H1 (cell line): ENCODE data around the gene MGMT. TPM values are rescaled to one million over a fixed set of nuclear protein-coding genes. Genes with fewer than 3 reads are reported as not detected.

Experiments
- CTCF ChIA-PET: fragments of 300-600 bp; sonication (Branson Sonifier 250); formaldehyde crosslinking; loops from one replicate; lab custom pipeline; 2021; ENCODE audit not compliant: partially characterized antibody; lab: Charles Lee
- POLR2A ChIA-PET: fragments of 300-600 bp; sonication (Branson Sonifier 250); formaldehyde crosslinking; loops from one replicate; lab custom pipeline; 2021; ENCODE audit warnings: inconsistent platforms; ENCODE audit not compliant: partially characterized antibody; lab: Charles Lee
- DNase-seq, 2 experiments: peaks; one replicate each; pipeline versions ENCODE4 v3.0.0 to v3.0.0-alpha.2; 2010 to 2022; ENCODE audit warnings: low spot score in 2 of 2, low read depth in 1 of 2, mixed read lengths in 1 of 2
- FAIRE-seq: peaks from 2 replicates; lab custom pipeline; 2011; peaks lifted over from hg19 to GRCh38; lab: Jason Lieb, UNC
- H2AFZ ChIP-seq: 2 replicates; pipeline ENCODE4 v1.8.1; 2012; ENCODE audit warnings: low read length, inconsistent platforms
- H2AK5ac ChIP-seq: 2 replicates; pipeline ENCODE4 v1.6.1; 2013; ENCODE audit warnings: low read depth, low read length
- H2BK120ac ChIP-seq: replicated peaks from 2 replicates; pipeline ENCODE3; 2013; ENCODE audit warnings: low read depth, low read length, inconsistent platforms
- H2BK12ac ChIP-seq: 2 replicates; pipeline ENCODE4 v1.6.1; 2013; ENCODE audit warnings: low read depth, low read length
- H2BK15ac ChIP-seq: 2 replicates; pipeline ENCODE4 v1.6.1; 2013; ENCODE audit warnings: low read length
- H2BK20ac ChIP-seq: 2 replicates; pipeline ENCODE4 v1.6.1; 2013; ENCODE audit warnings: low read length
- H2BK5ac ChIP-seq: 2 replicates; pipeline ENCODE4 v1.6.1; 2013; ENCODE audit warnings: low read depth, low read length
- H3K14ac ChIP-seq: 2 replicates; pipeline ENCODE4 v1.6.1; 2013; ENCODE audit warnings: inconsistent platforms; ENCODE audit not compliant: insufficient read length
- H3K18ac ChIP-seq: 2 replicates; pipeline ENCODE4 v1.6.1; 2013; ENCODE audit warnings: low read length; ENCODE audit errors: extremely low read depth
- H3K23ac ChIP-seq: 2 replicates; pipeline ENCODE4 v1.6.1; 2013; ENCODE audit warnings: inconsistent platforms; ENCODE audit not compliant: insufficient read length
- H3K23me2 ChIP-seq: 2 replicates; pipeline ENCODE4 v1.6.1; 2013; ENCODE audit warnings: low read depth, low read length
- H3K27ac ChIP-seq: 2 replicates; pipeline ENCODE4 v1.6.1; 2011; ENCODE audit warnings: low read depth, low read length, inconsistent platforms
- H3K27me3 ChIP-seq, 4 experiments: replicated peaks in 1 of 4; 1 replicate in 1 of 4; 2 replicates in 3 of 4; pipeline versions ENCODE4 v1.6.1 to v1.8.1; 2011 to 2013; ENCODE audit warnings: low read length in 3 of 4, mild to moderate bottlenecking in 3 of 4, inconsistent platforms in 2 of 4, mixed read lengths in 2 of 4, moderate library complexity in 1 of 4; ENCODE audit not compliant: control insufficient read depth in 3 of 4, insufficient read depth in 3 of 4; ENCODE audit errors: extremely low read depth in 1 of 4
- H3K36me3 ChIP-seq, 4 experiments: 2 replicates each; pipeline versions ENCODE4 v1.6.1 to v1.8.1; 2011 to 2013; ENCODE audit warnings: mild to moderate bottlenecking in 4 of 4, low read length in 3 of 4, moderate library complexity in 2 of 4, control low read depth in 1 of 4, inconsistent platforms in 1 of 4; ENCODE audit not compliant: insufficient read depth in 4 of 4, control insufficient read depth in 2 of 4
- H3K4ac ChIP-seq: replicated peaks from 2 replicates; pipeline ENCODE3; 2013; ENCODE audit warnings: low read length, low read depth, mixed read lengths, inconsistent platforms; ENCODE audit not compliant: insufficient read length
- H3K4me1 ChIP-seq, 4 experiments: replicated peaks in 1 of 4; 1 replicate in 1 of 4; 2 replicates in 3 of 4; pipeline versions ENCODE4 v1.6.1 to v1.8.1; 2011 to 2013; ENCODE audit warnings: low read length in 3 of 4, inconsistent platforms in 2 of 4, mixed read lengths in 1 of 4; ENCODE audit not compliant: insufficient read depth in 4 of 4, control insufficient read depth in 3 of 4
- H3K4me2 ChIP-seq, 2 experiments: 2 replicates each; pipeline versions ENCODE4 v1.6.1 to v1.8.1; 2011 to 2013; ENCODE audit warnings: low read depth in 2 of 2, low read length in 2 of 2, control low read depth in 1 of 2, inconsistent platforms in 1 of 2, mild to moderate bottlenecking in 1 of 2; ENCODE audit not compliant: insufficient read depth in 1 of 2
- H3K4me3 ChIP-seq, 4 experiments: fragments of 200-600, 300-600 bp in 1 of 4; sonication (generic), shearing (Covaris generic), sonication (Bioruptor Twin) in 1 of 4; 2 replicates each; pipeline versions ENCODE4 v1.5.1 to v1.8.1; 2011 to 2016; ENCODE audit warnings: low read length in 4 of 4, low read depth in 3 of 4, control low read depth in 2 of 4, inconsistent platforms in 2 of 4, mild to moderate bottlenecking in 2 of 4, mixed read lengths in 1 of 4, moderate library complexity in 1 of 4; ENCODE audit not compliant: insufficient read depth in 2 of 4; ENCODE audit errors: extremely low read depth in 1 of 4
- H3K56ac ChIP-seq: replicated peaks from 2 replicates; pipeline ENCODE3; 2013; ENCODE audit warnings: low read depth, mild to moderate bottlenecking, mixed read lengths, low read length, inconsistent platforms; ENCODE audit not compliant: insufficient read length
- H3K79me1 ChIP-seq: 2 replicates; pipeline ENCODE4 v1.6.1; 2013; ENCODE audit warnings: low read depth, low read length, control low read depth
- H3K79me2 ChIP-seq, 2 experiments: 2 replicates each; pipeline versions ENCODE4 v1.6.1 to v1.8.1; 2012 to 2013; ENCODE audit warnings: low read length in 2 of 2, mild to moderate bottlenecking in 2 of 2, inconsistent platforms in 1 of 2; ENCODE audit not compliant: insufficient read depth in 2 of 2, control insufficient read depth in 1 of 2
- H3K9ac ChIP-seq, 4 experiments: replicated peaks in 1 of 4; 1 replicate in 1 of 4; 2 replicates in 3 of 4; pipeline versions ENCODE4 v1.6.1 to v1.8.1; 2011 to 2013; ENCODE audit warnings: low read depth in 3 of 4, low read length in 3 of 4, control low read depth in 2 of 4, mild to moderate bottlenecking in 2 of 4, moderate library complexity in 2 of 4, inconsistent platforms in 1 of 4; ENCODE audit errors: extremely low read depth in 1 of 4
- H3K9me3 ChIP-seq, 2 experiments: 2 replicates each; pipeline versions ENCODE4 v1.6.1 to v1.8.1; 2012 to 2013; ENCODE audit warnings: mild to moderate bottlenecking in 2 of 2, moderate library complexity in 2 of 2, control low read depth in 1 of 2, inconsistent platforms in 1 of 2, low read depth in 1 of 2, low read length in 1 of 2, mixed read lengths in 1 of 2; ENCODE audit not compliant: insufficient read depth in 2 of 2
- H4K20me1 ChIP-seq, 2 experiments: replicated peaks in 1 of 2; 2 replicates each; pipeline versions ENCODE3 to v1.8.1; 2011 to 2013; ENCODE audit warnings: inconsistent platforms in 2 of 2, low read length in 2 of 2, mild to moderate bottlenecking in 1 of 2; ENCODE audit not compliant: insufficient read depth in 2 of 2, control insufficient read depth in 1 of 2
- H4K5ac ChIP-seq: 2 replicates; pipeline ENCODE4 v1.6.1; 2013; ENCODE audit warnings: low read length, low read depth, mixed read lengths, inconsistent platforms; ENCODE audit not compliant: insufficient read length
- H4K8ac ChIP-seq: 2 replicates; pipeline ENCODE4 v1.8.0; 2013; ENCODE audit warnings: mild to moderate bottlenecking, moderate library complexity, low read length, inconsistent platforms; ENCODE audit not compliant: insufficient read depth; ENCODE audit errors: extremely low read depth
- H4K91ac ChIP-seq: replicated peaks from 2 replicates; pipeline ENCODE3; 2013; ENCODE audit warnings: low read length, mixed read lengths, inconsistent platforms; ENCODE audit not compliant: insufficient read length
- CBX5 ChIP-seq: fragments of 300-800, 300-1000 bp; sonication (generic); IDR thresholded peaks from 2 replicates; pipeline ENCODE4 v1.7.1; 2016; ENCODE audit warnings: antibody characterized with exemption, low read length, low read depth
- CHD1 ChIP-seq: IDR thresholded peaks from 2 replicates; pipeline ENCODE4 v1.6.1; 2012; ENCODE audit warnings: low read depth, low read length, improper control_type of control experiment
- EP300 ChIP-seq, 2 experiments: IDR thresholded peaks; 1 replicate in 1 of 2; 2 replicates in 1 of 2; pipeline ENCODE4 v1.6.1; 2011 to 2012; ENCODE audit warnings: low read depth in 2 of 2, low read length in 2 of 2, mild to moderate bottlenecking in 2 of 2, borderline replicate concordance in 1 of 2, inconsistent platforms in 1 of 2, moderate library complexity in 1 of 2
- FOSL1 ChIP-seq: IDR thresholded peaks from 2 replicates; pipeline ENCODE4 v1.6.1; 2011; ENCODE audit warnings: mild to moderate bottlenecking, low read depth, low read length, moderate library complexity; ENCODE audit not compliant: insufficient read depth
- KDM4A ChIP-seq: IDR thresholded peaks from one replicate; pipeline ENCODE4 v1.7.1; 2012; ENCODE audit warnings: low read depth, mild to moderate bottlenecking, moderate library complexity, low read length, inconsistent platforms; ENCODE audit not compliant: severe bottlenecking
- POLR2A ChIP-seq, 2 experiments: IDR thresholded peaks; 1 replicate in 1 of 2; 2 replicates in 1 of 2; pipeline ENCODE4 v1.6.1; 2011; ENCODE audit warnings: low read depth in 2 of 2, low read length in 2 of 2, mild to moderate bottlenecking in 2 of 2; ENCODE audit errors: control extremely low read depth in 1 of 2
- RBBP5 ChIP-seq: IDR thresholded peaks from 2 replicates; pipeline ENCODE4 v1.7.1; 2012; ENCODE audit warnings: low read depth, mild to moderate bottlenecking, inconsistent platforms, low read length, moderate library complexity, borderline replicate concordance
- SIN3A ChIP-seq, 2 experiments: IDR thresholded peaks in 1 of 2; conservative IDR thresholded peaks in 1 of 2; 2 replicates each; pipeline ENCODE4 v1.6.1; 2011 to 2012; ENCODE audit warnings: low read length in 2 of 2, improper control_type of control experiment in 1 of 2, low read depth in 1 of 2, mild to moderate bottlenecking in 1 of 2
- SP1 ChIP-seq: IDR thresholded peaks from 2 replicates; pipeline ENCODE4 v1.6.1; 2011; ENCODE audit warnings: low read depth, low read length
- TAF7 ChIP-seq: optimal IDR thresholded peaks from 2 replicates; pipeline ENCODE3; 2011; ENCODE audit warnings: low read depth, mild to moderate bottlenecking, inconsistent platforms, low read length, moderate library complexity, borderline replicate concordance
- TCF12 ChIP-seq: IDR thresholded peaks from 2 replicates; pipeline ENCODE4 v1.6.1; 2011; ENCODE audit warnings: low read depth, mild to moderate bottlenecking, low read length
- USF2 ChIP-seq: IDR thresholded peaks from 2 replicates; pipeline ENCODE4 v1.6.1; 2011; ENCODE audit warnings: low read length, improper control_type of control experiment
- YY1 ChIP-seq: IDR thresholded peaks from 2 replicates; pipeline ENCODE4 v1.6.1; 2011; ENCODE audit warnings: low read depth, mild to moderate bottlenecking, low read length
- WGBS, 2 experiments: shearing (Covaris generic) in 1 of 2; methylation state at CpG; one replicate each; pipeline versions ENCODE4 v1.1.6 to v1.1.7; 2013 to 2015; ENCODE audit warnings: low lambda C conversion rate in 2 of 2, mixed read lengths in 2 of 2, inconsistent platforms in 1 of 2, low coverage in 1 of 2, missing lambda C conversion rate in 1 of 2; ENCODE audit not compliant: insufficient replicate concordance in 2 of 2, insufficient coverage in 1 of 2, insufficient read length in 1 of 2; ENCODE audit errors: extremely low coverage in 1 of 2, missing lambda C conversion rate in 1 of 2; 5-methylcytosine and 5-hydroxymethylcytosine counted together
- polyA plus RNA-seq, 7 experiments: library from polyadenylated mRNA; depleted of rRNA in 3 of 7; stranded (reverse) in 5 of 7; unstranded in 2 of 7; fragments of >200 nt in 5 of 7; fragments of 200-250 nt in 2 of 7; gene quantifications; 1 replicate in 5 of 7; 2 replicates in 1 of 7; 4 replicates in 1 of 7; pipeline versions ENCODE4 v1.2.1 to v1.2.3, GENCODE V29; 2011 to 2013; ENCODE audit warnings: missing spikeins in 2 of 7, mixed read lengths in 2 of 7
- total RNA-seq: library from RNA; stranded (reverse); fragmentation: NEBNext Ultra II Directional; extraction: Animal tissue kit (Norgen Biotek cat#: 25700); gene quantifications from 2 replicates; pipeline ENCODE4 v1.2.1, GENCODE V29; 2021

The MGMT gene
- total and polyA plus RNA-seq, 2 of the 8 experiments (the other 6 are each of a cell fraction or from before 2014, with no cell fraction given), result 9.9 to 10.7 TPM

GRCh38 chr10:129570185-129570584, 103.1 kb downstream of the MGMT start:
- H4K20me1 ChIP-seq, result no peaks in the 10 kb centered on the region
- no peak overlapping the region for H3K4me3 ChIP-seq
- H3K4me1 ChIP-seq, result no peaks in the 10 kb centered on the region; a peak in 1 of 7 replicates
- H2BK12ac ChIP-seq, result no peak overlapping the region
- no peak overlapping the region for H4K8ac ChIP-seq
- no peak overlapping the region for H2BK120ac ChIP-seq
- H3K23ac ChIP-seq, result no peak overlapping the region
- no peak overlapping the region for H2BK20ac ChIP-seq
- DNase-seq, result no peak
- H4K5ac ChIP-seq, result no peak overlapping the region
- no peak overlapping the region for H4K91ac ChIP-seq
- ChIA-PET CTCF (interaction anchor here (1.4 kb wide), 1 partner anchor 159 kb away, joined by 3 read pairs; no protein-coding TSS in a partner anchor), POLR2A (no interaction called here)
- no peak for FAIRE-seq
- H2BK15ac ChIP-seq, result no peak overlapping the region
- H3K14ac ChIP-seq, result no peak overlapping the region
- H3K56ac ChIP-seq, result no peak overlapping the region
- H2AK5ac ChIP-seq, result no peak overlapping the region
- no peaks in the 10 kb centered on the region for H3K36me3 ChIP-seq
- H3K9me3 ChIP-seq, result no peaks in the 10 kb centered on the region
- H3K18ac ChIP-seq, result no peak overlapping the region
- no peak overlapping the region for H3K9ac ChIP-seq
- 0 out of 2 replicates have a peak, but pooled peaks cover 3% of the 10 kb centered on the region for H3K79me1 ChIP-seq
- no peaks in the 10 kb centered on the region for H3K23me2 ChIP-seq
- H3K27ac ChIP-seq, result no peak overlapping the region
- H3K4me2 ChIP-seq, result no peak overlapping the region
- H2BK5ac ChIP-seq, result no peak overlapping the region
- H3K27me3 ChIP-seq, result no peaks in the 10 kb centered on the region
- no peaks in the 10 kb centered on the region for H3K79me2 ChIP-seq
- WGBS, 2 experiments, result 92% methylated on average over 10 of the region's 11 CpGs; no CpG with 5 or more reads in 1 of the 2 experiments
- no peak overlapping the region for H3K4ac ChIP-seq
- H2AFZ ChIP-seq, result no peak overlapping the region
- no peak for TF ChIP-seq TCF12
- no peak for TF ChIP-seq CHD1
- TF ChIP-seq POLR2A (IDR thresholded peaks at IDR 0.05; ENCODE audit: control extremely low read depth in 1 of 2, low read depth in 2 of 2, low read length in 2 of 2), result no peak
- TF ChIP-seq USF2, result no peak
- no peak for TF ChIP-seq SP1
- TF ChIP-seq KDM4A, result no peak
- TF ChIP-seq CBX5, result no peak
- TF ChIP-seq RBBP5, result no peak
- TF ChIP-seq FOSL1, result no peak
- TF ChIP-seq SIN3A (conservative IDR thresholded peaks at IDR 0.05 in 1 of 2, IDR thresholded peaks at IDR 0.05 in 1 of 2; ENCODE audit: low read depth in 1 of 2, low read length in 2 of 2), result no peak
- no peak for TF ChIP-seq YY1
- no peak for TF ChIP-seq TAF7
- TF ChIP-seq EP300 (IDR thresholded peaks at IDR 0.05; ENCODE audit: borderline replicate concordance in 1 of 2, low read depth in 2 of 2, low read length in 2 of 2), result no peak
